Pons (tissue), 1 donor: Measurements from ENCODE around the gene GOLGA6L2.
"Not testable (repeated sequence)": the region's sequence is repeated elsewhere in the genome, so short reads cannot be mapped to it uniquely, and the experiment has no call there.

Experiments used
- DNase-seq: peaks from one replicate; pipeline ENCODE4 v3.0.0-alpha.2; 2016; ENCODE audit warnings: low spot score

The GOLGA6L2 gene

DNA sequence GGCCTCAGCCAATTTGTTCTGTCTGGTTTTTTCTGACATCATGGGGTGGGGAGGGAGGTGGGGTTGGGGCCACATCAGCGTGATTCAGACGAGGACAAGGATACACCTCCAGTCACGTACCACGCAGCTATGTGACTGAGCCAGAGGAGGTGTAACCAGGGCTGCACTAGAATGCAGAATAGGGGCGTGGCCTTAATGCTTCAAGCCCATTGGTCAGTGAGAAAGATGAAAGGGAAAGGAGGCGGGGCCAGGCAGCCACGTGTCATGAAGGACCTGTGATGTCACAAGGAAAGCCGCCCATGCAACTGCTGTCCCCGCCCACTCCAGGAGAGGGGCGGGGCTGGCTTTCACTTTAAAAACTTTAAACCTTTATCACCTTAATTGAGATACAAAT is at the start of gene GOLGA6L2:
GOLGA6L2 (minus strand) TSS at position 137 of the 394 bp plus-strand sequence; CDS start at position 75, 62 bp downstream.
- no peak for DNase-seq

DNA sequence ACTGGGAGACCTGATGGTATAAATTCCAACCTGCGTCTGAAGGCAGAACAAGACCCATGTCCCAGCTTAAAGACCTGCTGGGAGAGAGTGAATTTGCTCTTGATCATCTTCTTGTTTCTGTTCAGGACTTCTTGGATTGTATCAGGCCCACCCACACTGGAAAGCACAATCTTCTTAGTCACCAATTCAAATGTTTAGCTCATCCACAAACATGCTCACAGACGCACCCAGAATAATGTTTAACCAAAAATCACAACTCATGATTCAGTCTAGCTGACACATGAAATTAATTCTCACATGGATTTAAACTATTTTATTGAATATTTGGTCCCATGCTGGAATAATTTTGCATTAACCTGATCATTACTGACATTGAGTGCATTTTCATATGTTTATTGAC is 37.8 kb upstream of the GOLGA6L2 start:
- DNase-seq, result no peak

DNA sequence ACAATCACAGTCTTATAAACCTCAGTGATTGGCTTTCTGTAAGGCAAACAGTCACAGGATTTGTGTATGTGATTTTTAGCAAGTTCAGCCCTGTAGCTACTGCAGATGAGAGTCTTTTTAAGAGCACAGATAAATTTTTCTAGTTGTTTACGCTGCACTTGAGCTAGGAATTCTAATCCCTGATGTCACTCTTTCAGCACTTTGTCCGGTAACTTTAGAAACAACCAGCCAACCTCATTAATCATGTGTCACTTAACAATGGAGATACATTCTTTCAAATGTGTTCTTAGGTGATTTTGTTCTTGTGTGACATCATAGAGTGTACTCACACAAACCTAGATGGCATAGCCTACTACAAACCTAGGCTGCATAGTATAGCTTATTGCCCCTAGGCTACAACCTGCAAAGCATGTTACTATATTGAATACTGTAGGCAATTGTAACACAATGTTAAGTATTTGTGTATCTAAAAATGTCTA is 36.8 kb upstream of the GOLGA6L2 start:
- no peak for DNase-seq

GRCh38 chr15:23482764-23483489 is 35.9 kb upstream of the GOLGA6L2 start:
- no peak for DNase-seq

DNA sequence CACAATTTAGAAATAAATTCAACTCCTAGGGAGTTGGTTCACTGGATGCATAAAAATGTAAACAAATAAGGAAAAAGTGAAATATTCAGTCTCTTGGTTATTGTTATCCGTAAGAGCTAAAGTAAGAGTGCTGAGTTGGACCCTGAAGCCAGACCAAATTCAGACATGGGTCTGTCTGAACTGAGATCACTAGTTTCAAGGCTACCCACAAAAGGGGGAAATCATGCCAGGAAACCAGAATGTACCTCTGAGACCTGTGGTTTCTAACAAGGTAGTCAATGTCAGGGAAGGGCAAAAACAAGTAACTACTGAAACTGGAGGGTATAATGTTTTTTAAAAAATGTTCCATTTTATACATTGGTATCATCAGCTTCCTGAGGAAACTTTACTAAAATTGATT is 35.2 kb upstream of the GOLGA6L2 start:
- no peak for DNase-seq

- no peak for DNase-seq
These were observed 30.9 kb upstream of the GOLGA6L2 start for GRCh38 chr15:23477920-23478319.

DNA sequence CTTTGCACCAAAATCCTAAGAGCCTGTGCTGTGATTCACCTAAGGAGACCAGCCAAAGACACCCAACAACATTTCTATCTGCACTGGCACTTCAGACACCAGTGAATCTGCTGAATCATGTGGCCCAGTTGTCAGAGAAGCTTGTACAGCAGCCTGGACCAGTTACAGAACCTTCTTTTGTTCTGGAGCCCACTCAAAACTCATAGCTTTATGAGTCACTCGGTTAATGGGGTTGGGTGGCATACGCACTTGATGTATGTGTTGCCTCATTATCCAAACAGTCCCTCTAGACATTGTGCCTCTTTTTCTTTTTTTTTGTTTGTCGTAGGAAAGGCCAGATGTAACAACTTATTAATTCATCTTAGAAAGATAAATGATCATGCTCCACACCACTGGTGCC is 25.6 kb upstream of the GOLGA6L2 start:
- peak; percentile 30 for DNase-seq

GRCh38 chr15:23472033-23472432 is 25.0 kb upstream of the GOLGA6L2 start:
- DNase-seq, result peak; percentile 21

DNA sequence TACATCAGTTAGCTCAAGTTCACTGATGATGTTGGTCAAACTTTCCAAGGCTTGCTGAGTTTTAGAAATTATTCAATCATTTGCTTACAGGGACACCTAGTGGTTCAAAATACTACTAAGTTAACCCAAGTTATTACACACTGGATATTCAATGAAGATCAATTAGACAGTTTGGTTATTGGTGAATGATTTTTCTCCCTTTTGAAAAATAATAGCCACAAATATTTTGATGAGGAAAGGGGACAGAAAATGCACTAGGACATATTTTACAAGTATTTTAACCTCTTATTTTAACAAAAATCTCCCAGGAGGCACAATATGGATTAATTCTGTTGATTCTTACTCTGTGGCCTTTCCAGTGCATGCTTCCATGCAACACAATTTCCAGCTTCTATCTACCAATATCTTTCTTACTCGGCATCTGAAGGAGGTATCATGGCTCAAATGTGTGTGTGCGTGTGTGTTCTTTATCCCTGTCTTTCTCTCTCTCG is 20.1 kb upstream of the GOLGA6L2 start:
- DNase-seq, result peak; percentile 59

GRCh38 chr15:23457890-23458289 is 10.8 kb upstream of the GOLGA6L2 start:
- no peak for DNase-seq

GRCh38 chr15:23446215-23447106 is 582 bp downstream of the GOLGA6L2 start:
- DNase-seq, result no peak

DNA sequence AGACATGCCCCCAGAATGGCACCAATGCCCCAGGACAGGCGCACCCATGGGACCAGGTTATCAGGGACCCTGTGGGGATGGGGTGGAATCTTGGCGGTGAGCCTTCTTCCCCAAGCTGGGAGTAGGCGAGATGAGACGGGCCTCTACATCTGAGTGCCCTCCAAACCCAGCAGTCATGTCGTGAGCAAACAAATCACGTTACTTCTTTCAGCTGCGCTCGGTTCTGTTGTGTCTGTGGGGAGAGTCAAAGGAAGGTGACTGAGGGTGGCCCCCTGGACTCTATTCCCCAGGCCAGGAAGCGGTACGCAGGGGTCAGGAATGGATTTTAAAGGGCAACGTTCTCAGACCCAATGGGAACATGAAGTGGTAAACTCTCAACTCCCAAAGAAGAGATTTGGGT is 2.8 kb downstream of the GOLGA6L2 start:
- no peak for DNase-seq

DNA sequence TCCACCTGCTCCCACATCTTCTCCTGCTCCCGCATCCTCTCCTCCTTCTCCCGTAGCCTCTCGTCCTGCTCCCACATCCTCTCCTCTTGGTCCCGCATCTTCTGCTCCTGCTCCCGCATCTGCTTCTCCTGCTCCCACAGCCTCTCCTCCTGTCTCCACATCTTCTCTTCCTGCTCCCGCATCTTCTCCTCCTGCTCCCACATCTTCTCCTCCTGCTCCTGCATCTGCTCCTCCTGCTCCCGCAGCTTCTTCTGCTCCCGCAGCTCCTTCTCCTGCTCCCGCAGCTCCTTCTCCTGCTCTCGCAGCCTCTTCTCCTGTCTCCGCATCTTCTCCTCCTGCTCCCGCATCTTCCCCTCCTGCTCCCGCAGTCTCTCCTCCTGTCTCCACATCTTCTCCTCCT is 5.8 kb downstream of the GOLGA6L2 start:
- no peak for DNase-seq

- no peak for DNase-seq
These were observed 6.4 kb downstream of the GOLGA6L2 start for GRCh38 chr15:23440596-23440995.

DNA sequence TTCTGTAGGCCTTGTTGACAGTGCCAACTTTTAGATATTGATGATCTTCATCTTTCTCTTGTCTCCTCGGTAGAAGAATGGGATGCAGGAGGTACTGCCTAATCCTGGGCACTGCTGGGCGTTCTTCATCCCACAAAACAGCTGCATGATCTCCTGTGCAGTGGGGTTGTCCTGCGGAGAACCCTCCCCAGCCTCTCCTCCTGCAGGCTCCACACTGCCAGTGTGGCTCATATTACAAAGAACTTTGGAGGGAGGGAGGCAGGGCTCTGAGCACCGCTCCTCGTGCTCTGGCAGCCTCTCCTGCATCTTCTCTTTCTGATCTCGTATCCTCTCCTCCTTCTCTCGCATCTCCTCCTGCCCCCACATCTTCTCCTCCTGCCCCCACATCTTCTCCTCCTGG is 7.5 kb downstream of the GOLGA6L2 start:
- DNase-seq, result no peak

DNA sequence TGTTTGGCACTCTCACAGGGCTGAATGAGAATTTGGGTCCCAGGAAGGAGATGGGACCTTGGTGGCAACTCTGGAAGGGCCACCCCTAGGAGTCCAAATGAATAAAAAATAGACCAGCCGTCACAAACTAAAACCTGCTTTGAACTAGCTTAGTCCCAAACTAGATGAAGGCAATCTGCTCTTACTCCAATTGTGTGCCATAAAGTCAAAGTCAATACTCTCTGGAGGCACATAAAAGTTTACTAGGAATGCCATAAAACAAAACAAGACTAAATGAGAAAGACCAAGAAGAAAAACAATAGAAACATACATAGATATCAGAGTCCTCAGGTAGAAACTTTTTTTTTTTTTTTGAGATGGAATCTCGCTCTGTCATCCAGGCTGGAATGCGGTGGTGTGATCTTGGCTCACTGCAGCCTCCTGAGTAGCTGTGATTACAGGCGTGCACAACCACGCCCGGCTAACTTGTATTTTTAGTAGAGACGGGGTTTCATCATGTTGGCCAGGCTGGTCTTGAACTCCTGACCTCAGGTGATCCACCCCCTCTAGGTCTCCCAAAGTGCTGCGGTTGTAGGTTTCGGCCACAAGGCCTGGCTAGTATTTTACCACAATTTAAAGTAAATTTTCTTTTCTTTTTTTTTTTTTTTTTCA is 8.1 kb downstream of the GOLGA6L2 start:
- DNase-seq, result no peak

DNA sequence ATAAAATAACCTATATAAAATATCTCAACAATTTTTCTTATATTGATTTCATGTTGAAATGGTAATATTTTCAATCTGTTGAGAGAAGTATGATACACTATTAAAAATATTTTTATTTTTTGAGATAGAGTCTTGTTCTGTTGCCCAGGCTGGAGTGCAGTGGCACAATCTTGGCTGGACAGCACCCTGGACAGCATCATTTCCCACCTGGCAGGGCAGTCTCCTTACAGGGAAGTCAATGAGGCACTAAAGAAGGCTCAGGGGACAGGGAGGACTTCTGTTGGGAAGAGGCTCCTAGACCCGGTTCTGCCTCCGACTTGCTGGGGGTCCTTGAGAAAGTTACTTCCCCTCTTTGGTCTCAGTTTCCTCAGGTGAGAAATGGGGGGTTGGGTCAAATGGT is 9.4 kb downstream of the GOLGA6L2 start:
- DNase-seq, result no peak

DNA sequence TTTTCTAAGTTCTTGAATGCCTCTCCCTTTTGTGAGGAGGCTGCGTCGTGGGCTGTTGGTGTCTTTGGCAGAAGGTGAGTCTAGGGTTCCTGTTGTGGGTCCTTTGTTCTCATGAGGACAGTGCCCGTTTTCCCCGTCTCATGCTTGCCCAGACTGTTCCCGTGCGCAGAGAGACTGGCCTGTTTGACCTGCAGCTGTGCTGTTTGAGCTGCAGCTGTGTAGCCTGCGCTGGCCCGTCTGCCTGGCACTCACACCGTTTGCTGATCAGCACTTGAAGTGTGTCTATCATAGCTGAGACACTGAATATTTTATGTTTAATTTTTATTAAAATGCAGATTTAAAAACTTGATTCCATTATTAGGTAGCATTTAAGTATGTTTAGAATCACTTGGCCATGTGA is 9.9 kb downstream of the GOLGA6L2 start:
- no peak for DNase-seq

DNA sequence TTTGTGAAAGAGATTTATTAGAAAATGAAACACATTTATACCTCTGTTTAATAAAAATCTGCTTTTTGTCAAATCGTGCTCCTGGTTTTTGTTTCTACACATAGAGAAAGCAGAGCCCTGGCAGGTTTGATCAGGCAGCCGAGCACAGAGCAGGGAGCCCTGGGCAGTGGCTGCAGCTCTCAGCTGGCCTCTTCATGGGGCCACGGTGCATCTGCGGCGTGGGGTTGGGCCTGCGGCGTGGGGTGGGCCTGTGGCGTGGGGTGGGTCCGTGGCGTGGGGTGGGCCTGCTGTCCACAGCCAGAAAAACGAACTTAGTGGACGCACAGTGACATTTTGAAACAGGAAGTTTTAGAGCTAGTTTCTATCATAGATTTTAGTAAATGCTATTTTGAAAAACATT is 10.6 kb downstream of the GOLGA6L2 start:
- no peak for DNase-seq

DNA sequence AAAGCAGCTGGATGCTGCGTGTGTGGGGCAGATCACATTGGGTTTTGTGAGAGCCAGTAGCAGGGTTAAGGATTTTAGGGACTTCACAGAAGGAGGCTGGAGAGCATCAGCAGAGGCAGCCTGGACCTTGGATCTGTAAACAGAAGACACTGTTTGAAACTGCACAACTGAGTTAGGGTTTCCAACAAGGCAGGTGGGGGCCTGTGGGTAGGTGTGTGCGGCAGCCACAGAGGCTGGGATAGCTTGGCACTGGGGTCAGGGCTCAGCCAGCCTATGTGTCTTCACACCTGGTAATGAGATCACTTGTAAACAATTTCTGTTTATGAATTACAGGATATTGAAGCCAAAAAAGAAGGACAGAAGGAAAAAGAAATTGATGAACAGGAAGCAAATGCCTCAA is 12.3 kb downstream of the GOLGA6L2 start:
- DNase-seq, result not testable (repeated sequence)

DNA sequence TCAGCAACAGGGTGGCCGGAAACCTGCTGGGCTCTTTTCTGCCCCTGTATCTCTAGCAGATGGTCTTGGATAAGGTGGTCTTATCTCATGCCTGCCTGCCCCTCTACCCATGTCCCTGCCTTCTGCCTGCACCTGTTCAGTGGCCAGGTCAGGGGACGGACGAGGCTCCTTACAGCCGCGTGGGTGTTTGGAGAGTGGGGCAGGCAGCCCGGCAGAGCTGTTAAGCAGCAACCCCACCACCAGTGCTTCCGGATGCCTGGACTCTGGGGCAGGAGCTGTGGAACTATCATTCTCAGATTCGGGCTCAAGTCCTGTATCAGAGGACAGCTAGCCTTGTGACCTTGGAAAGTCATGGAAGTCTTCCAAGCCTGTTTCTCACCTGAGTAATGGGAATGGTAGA is 21.7 kb downstream of the GOLGA6L2 start:
- not testable (repeated sequence) for DNase-seq

GRCh38 chr15:23424111-23424904 is 22.7 kb downstream of the GOLGA6L2 start:
- DNase-seq, result no peak
